HEK293 (cell line): ENCODE measurements around the gene FAAH.

Experiments
- TCF7L2 ChIP-seq: IDR thresholded peaks from 2 replicates; pipeline ENCODE4 v1.6.1; 2011; ENCODE audit warnings: low read depth, mild to moderate bottlenecking, inconsistent platforms, low read length, moderate library complexity, borderline replicate concordance
- ZNF121 ChIP-seq: fragments of 450-650 bp; formaldehyde crosslinking; IDR thresholded peaks from 2 replicates; pipeline ENCODE4 v1.5.1; 2016; ENCODE audit warnings: missing biosample characterization, missing genetic modification characterization
- ZNF514 ChIP-seq: fragments of 450-650 bp; formaldehyde crosslinking; IDR thresholded peaks from 2 replicates; pipeline ENCODE4 v1.5.1; 2016; ENCODE audit warnings: missing biosample characterization, missing genetic modification characterization
- ZNF610 ChIP-seq: fragments of 450-650 bp; formaldehyde crosslinking; IDR thresholded peaks from 2 replicates; pipeline ENCODE4 v1.5.1; 2016; ENCODE audit warnings: missing biosample characterization, missing genetic modification characterization, borderline replicate concordance

DNA sequence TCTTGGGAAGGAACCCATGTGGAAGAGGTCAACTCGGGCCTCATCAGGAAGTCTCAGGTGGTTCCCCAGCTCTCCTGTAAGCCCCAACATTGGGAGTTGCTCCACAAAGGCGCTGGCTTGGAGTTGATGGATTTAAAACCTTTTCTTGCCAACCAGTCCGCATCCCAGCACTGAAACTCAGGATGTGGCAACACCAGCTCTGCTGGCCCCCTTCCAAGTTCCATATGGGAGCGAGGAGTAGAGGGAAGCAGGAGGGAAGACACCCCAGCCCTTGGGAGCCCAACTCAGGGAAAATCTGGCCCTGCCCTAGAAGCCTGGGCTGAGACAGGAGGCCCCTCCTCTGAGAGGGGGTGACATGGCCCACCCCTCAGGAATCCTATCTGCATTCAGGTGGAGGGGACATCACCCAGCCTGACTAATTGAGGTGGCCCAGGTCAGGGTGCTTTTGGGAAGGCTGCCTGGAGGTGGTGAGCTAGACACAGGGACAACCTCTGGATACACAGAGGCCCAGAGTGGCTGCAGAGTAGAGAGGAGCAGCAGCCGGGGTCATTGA is 62.4 kb downstream of the FAAH start:
- no peak for TF ChIP-seq ZNF610 (tag by site-specific recombination)
- TF ChIP-seq TCF7L2 = no peak
- TF ChIP-seq ZNF121 (tag by site-specific recombination) = no peak
- TF ChIP-seq ZNF514 (tag by site-specific recombination) = no peak
